HepG2 (cell line): ENCODE measurements around the gene PDCD2L.

Experiments used
- AHDC1 ChIP-seq: sonication (generic); formaldehyde crosslinking; IDR thresholded peaks from 2 replicates; pipeline ENCODE4 v1.5.1; 2020; ENCODE audit warnings: mild to moderate bottlenecking, missing genetic modification reagents, borderline replicate concordance
- CHD4 ChIP-seq: fragments of 200-600 bp; sonication (generic); IDR thresholded peaks from 2 replicates; pipeline ENCODE4 v1.7.0; 2017; ENCODE audit warnings: mild to moderate bottlenecking, low read length, borderline replicate concordance
- CTCF ChIP-seq: sonication (generic); formaldehyde crosslinking; IDR thresholded peaks from 2 replicates; pipeline ENCODE4 v1.5.0; 2020; ENCODE audit warnings: mild to moderate bottlenecking, missing genetic modification reagents, moderate library complexity
- KDM3A ChIP-seq: IDR thresholded peaks from 2 replicates; pipeline ENCODE4 v1.6.1; 2018; ENCODE audit warnings: low read depth, missing compliant biosample characterization
- TFDP2 ChIP-seq: sonication (generic); formaldehyde crosslinking; IDR thresholded peaks from 2 replicates; pipeline ENCODE4 v1.4.0; 2020; ENCODE audit warnings: missing genetic modification reagents
- ZNF280D ChIP-seq: sonication (generic); formaldehyde crosslinking; IDR thresholded peaks from 2 replicates; pipeline ENCODE4 v1.5.1; 2020; ENCODE audit warnings: mild to moderate bottlenecking, missing genetic modification reagents
- ZNF337 ChIP-seq: sonication (generic); formaldehyde crosslinking; IDR thresholded peaks from 2 replicates; pipeline ENCODE4 v1.5.1; 2020; ENCODE audit warnings: missing genetic modification reagents, low read depth, mild to moderate bottlenecking, borderline replicate concordance

- no peak for TF ChIP-seq ZNF337 (CRISPR knock-in tag)
- no peak for TF ChIP-seq CHD4
- no peak for TF ChIP-seq KDM3A (CRISPR knock-in tag)
- no peak for TF ChIP-seq AHDC1
- TF ChIP-seq CTCF, result no peak
- no peak for TF ChIP-seq TFDP2 (CRISPR knock-in tag)
- no peak for TF ChIP-seq ZNF280D (CRISPR knock-in tag)
Observed at GRCh38 chr19:34366738-34367623, 37.2 kb upstream of the PDCD2L start.
